H9 (cell line): ENCODE results near the gene HERC3. TPM values are rescaled to one million over a fixed set of nuclear protein-coding genes. Genes with fewer than 3 reads are reported as not detected.

ENCODE experiments used
- DNase-seq: peaks from one replicate; pipeline ENCODE4 v3.0.0-alpha.2; 2017
- H2AFZ ChIP-seq: one replicate; pipeline ENCODE4 v1.6.1; 2013; ENCODE audit warnings: mild to moderate bottlenecking, low read length, control low read depth, moderate library complexity
- H2AK5ac ChIP-seq: 2 replicates; pipeline ENCODE4 v1.6.1; 2013; ENCODE audit warnings: low read length, control low read depth, mixed read lengths; ENCODE audit not compliant: insufficient read length
- H2BK120ac ChIP-seq: one replicate; pipeline ENCODE4 v1.6.1; 2013; ENCODE audit warnings: low read depth, mild to moderate bottlenecking, low read length, control low read depth, inconsistent platforms; ENCODE audit not compliant: poor library complexity, severe bottlenecking
- H2BK12ac ChIP-seq: 2 replicates; pipeline ENCODE4 v1.6.1; 2013; ENCODE audit warnings: low read length, control low read depth, mixed read lengths, low read depth; ENCODE audit not compliant: insufficient read length
- H2BK15ac ChIP-seq: 2 replicates; pipeline ENCODE4 v1.6.1; 2013; ENCODE audit warnings: low read depth, low read length, control low read depth
- H2BK20ac ChIP-seq: one replicate; pipeline ENCODE4 v1.6.1; 2013; ENCODE audit warnings: low read depth, mild to moderate bottlenecking, low read length, control low read depth, inconsistent platforms; ENCODE audit not compliant: poor library complexity, severe bottlenecking
- H2BK5ac ChIP-seq: 2 replicates; pipeline ENCODE4 v1.6.1; 2013; ENCODE audit warnings: low read length, control low read depth, mixed read lengths; ENCODE audit not compliant: insufficient read length
- H3K14ac ChIP-seq: 2 replicates; pipeline ENCODE4 v1.6.1; 2013; ENCODE audit warnings: low read length, control low read depth; ENCODE audit not compliant: insufficient read depth
- H3K18ac ChIP-seq: 2 replicates; pipeline ENCODE4 v1.6.1; 2013; ENCODE audit warnings: low read depth, mild to moderate bottlenecking, mixed read lengths, low read length, control low read depth; ENCODE audit not compliant: insufficient read length
- H3K23ac ChIP-seq: 2 replicates; pipeline ENCODE4 v1.6.1; 2013; ENCODE audit warnings: low read length, control low read depth, mixed read lengths, low read depth; ENCODE audit not compliant: insufficient read length
- H3K23me2 ChIP-seq: 2 replicates; pipeline ENCODE4 v1.6.1; 2013; ENCODE audit warnings: low read depth, mild to moderate bottlenecking, mixed read lengths, low read length, control low read depth; ENCODE audit not compliant: insufficient read length, poor library complexity, severe bottlenecking
- H3K27ac ChIP-seq: 2 replicates; pipeline ENCODE4 v1.5.1; 2013; ENCODE audit warnings: low read length, control low read depth, mixed read lengths, low read depth; ENCODE audit not compliant: insufficient read length
- H3K27me3 ChIP-seq: 2 replicates; pipeline ENCODE4 v1.6.1; 2013; ENCODE audit warnings: low read length, control low read depth, inconsistent platforms; ENCODE audit not compliant: insufficient read depth
- H3K4ac ChIP-seq: 2 replicates; pipeline ENCODE4 v1.6.1; 2013; ENCODE audit warnings: low read depth, mild to moderate bottlenecking, control low read depth, inconsistent platforms, low read length, moderate library complexity
- H3K4me1 ChIP-seq: 2 replicates; pipeline ENCODE4 v1.6.1; 2013; ENCODE audit warnings: low read length, control low read depth, inconsistent platforms; ENCODE audit not compliant: insufficient read depth
- H3K4me2 ChIP-seq: 2 replicates; pipeline ENCODE4 v1.6.1; 2013; ENCODE audit warnings: low read length, control low read depth, mixed read lengths; ENCODE audit not compliant: insufficient read length, insufficient read depth
- H3K56ac ChIP-seq: 2 replicates; pipeline ENCODE4 v1.6.1; 2013; ENCODE audit warnings: low read depth, mild to moderate bottlenecking, mixed read lengths, low read length, control low read depth; ENCODE audit not compliant: insufficient read length
- H3K79me1 ChIP-seq: 2 replicates; pipeline ENCODE4 v1.6.1; 2013; ENCODE audit warnings: low read depth, mild to moderate bottlenecking, moderate library complexity, low read length, control low read depth, inconsistent platforms; ENCODE audit not compliant: insufficient read depth, poor library complexity, severe bottlenecking
- H3K79me2 ChIP-seq: 2 replicates; pipeline ENCODE4 v1.6.1; 2013; ENCODE audit warnings: low read length, control low read depth, inconsistent platforms; ENCODE audit not compliant: insufficient read depth
- H3K9ac ChIP-seq: 2 replicates; pipeline ENCODE4 v1.6.1; 2013; ENCODE audit warnings: low read length, control low read depth, mixed read lengths; ENCODE audit not compliant: insufficient read length; ENCODE audit errors: extremely low read depth
- H3K9me3 ChIP-seq: one replicate; pipeline ENCODE4 v1.6.1; 2013; ENCODE audit warnings: low read depth, low read length, inconsistent platforms; ENCODE audit not compliant: control insufficient read depth
- H3T11ph ChIP-seq: one replicate; pipeline ENCODE4 v1.6.1; 2013; ENCODE audit warnings: mild to moderate bottlenecking, low read length, control low read depth, inconsistent platforms
- H4K20me1 ChIP-seq: one replicate; pipeline ENCODE4 v1.6.1; 2013; ENCODE audit not compliant: control insufficient read depth, insufficient read length, insufficient read depth
- H4K5ac ChIP-seq: 2 replicates; pipeline ENCODE4 v1.6.1; 2013; ENCODE audit warnings: low read depth, mild to moderate bottlenecking, mixed read lengths, low read length, control low read depth; ENCODE audit not compliant: insufficient read length
- H4K8ac ChIP-seq: replicated peaks from 2 replicates; pipeline ENCODE4 v1.6.1; 2013; ENCODE audit warnings: low read length, control low read depth, mixed read lengths, low read depth; ENCODE audit not compliant: insufficient read length
- H4K91ac ChIP-seq: 2 replicates; pipeline ENCODE4 v1.6.1; 2013; ENCODE audit warnings: low read depth, mild to moderate bottlenecking, moderate library complexity, mixed read lengths, low read length, control low read depth; ENCODE audit not compliant: insufficient read length
- H3K27ac Mint-ChIP-seq, 3 experiments: 2 replicates in 2 of 3; 3 replicates in 1 of 3; pipeline ENCODE4 v1.8.0; 2020 to 2021; ENCODE audit warnings: mixed read lengths in 3 of 3, mild to moderate bottlenecking in 1 of 3, moderate library complexity in 1 of 3
- H3K27me3 Mint-ChIP-seq: 2 replicates; pipeline ENCODE4 v1.8.0; 2021; ENCODE audit warnings: low read depth, mild to moderate bottlenecking, moderate library complexity, mixed read lengths
- H3K36me3 Mint-ChIP-seq, 3 experiments: 2 replicates in 2 of 3; 3 replicates in 1 of 3; pipeline ENCODE4 v1.8.0; 2020 to 2021; ENCODE audit warnings: low read depth in 3 of 3, mixed read lengths in 3 of 3; ENCODE audit not compliant: insufficient read depth in 1 of 3
- H3K4me1 Mint-ChIP-seq, 2 experiments: 2 replicates each; pipeline ENCODE4 v1.8.0; 2020; ENCODE audit warnings: mixed read lengths in 2 of 2
- H3K4me3 Mint-ChIP-seq, 2 experiments: 2 replicates in 1 of 2; 3 replicates in 1 of 2; pipeline ENCODE4 v1.8.0; 2020 to 2021; ENCODE audit warnings: mild to moderate bottlenecking in 2 of 2, mixed read lengths in 2 of 2, moderate library complexity in 1 of 2
- H3K9me3 Mint-ChIP-seq, 2 experiments: 2 replicates in 1 of 2; 3 replicates in 1 of 2; pipeline ENCODE4 v1.8.0; 2020; ENCODE audit warnings: mild to moderate bottlenecking in 2 of 2, mixed read lengths in 2 of 2, moderate library complexity in 1 of 2
- WGBS: extraction: QIAGEN DNeasy Blood & Tissue Kit; methylation state at CpG from one replicate; pipeline ENCODE4 v1.1.7; 2013; ENCODE audit warnings: missing lambda C conversion rate, low lambda C conversion rate, mixed read lengths; ENCODE audit not compliant: insufficient read length; ENCODE audit errors: extremely low coverage; 5-methylcytosine and 5-hydroxymethylcytosine counted together
- total RNA-seq: library from RNA; stranded (reverse); gene quantifications from 2 replicates; pipeline ENCODE4 v1.2.1, GENCODE V29; 2021
- TF ChIP-seq, protein P1 (sequence below): fragments of 200-600 bp; sonication (generic); conservative IDR thresholded peaks from 3 replicates; pipeline ENCODE4 v1.8.0; 2021; ENCODE audit warnings: antibody characterized with exemption, mild to moderate bottlenecking

HERC3 gene
- total RNA-seq, 1 experiment from 2014 or later, result 2.9 TPM

DNA sequence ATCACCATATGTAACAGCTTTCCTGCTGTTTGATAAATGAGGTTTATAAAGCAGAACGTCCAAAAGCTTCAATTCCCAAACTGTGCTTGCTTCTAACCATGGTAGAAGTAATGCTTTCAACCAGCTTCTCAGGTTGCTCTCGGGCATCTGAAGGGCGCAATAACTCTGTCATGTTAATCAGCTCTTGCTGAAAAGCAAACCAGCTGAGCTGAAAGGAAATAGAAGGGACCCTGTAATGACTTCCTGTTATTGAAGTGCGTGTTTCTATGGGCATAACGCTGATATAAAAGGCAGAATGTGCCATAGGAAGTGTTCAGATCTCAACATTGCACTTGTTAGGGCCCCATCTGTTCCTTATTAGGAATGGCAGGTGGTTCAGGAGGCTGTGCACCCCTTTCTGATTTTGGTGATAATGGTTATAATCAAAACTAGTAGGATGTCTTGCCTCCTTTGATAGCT lies 21.2 kb downstream of the HERC3 start:
- H3K27ac ChIP-seq, result no peak overlapping the region
- H3K9me3 ChIP-seq, result no peaks in the 10 kb centered on the region
- H2BK12ac ChIP-seq, result no peak overlapping the region
- H2AFZ ChIP-seq, result no peak overlapping the region
- no peak overlapping the region for H2BK20ac ChIP-seq
- H3K27me3 ChIP-seq, result no peaks in the 10 kb centered on the region
- H2AK5ac ChIP-seq, result no peak overlapping the region
- H3K9ac ChIP-seq, result no peak overlapping the region
- H2BK5ac ChIP-seq, result no peak overlapping the region
- no peak overlapping the region for H3K23ac ChIP-seq
- no peak overlapping the region for H3K14ac ChIP-seq
- WGBS, result no CpG with 5 or more reads among the region's 5 CpGs
- DNase-seq, result no peak
- H2BK120ac ChIP-seq, result no peak overlapping the region
- no peak overlapping the region for H3K4me3 Mint-ChIP-seq
- no peaks in the 10 kb centered on the region for H3K23me2 ChIP-seq
- peaks cover 13 to 16% of the 10 kb centered on the region in 2 experiments for H3K4me1 Mint-ChIP-seq
- no peaks in the 10 kb centered on the region for H3K9me3 Mint-ChIP-seq
- H3K4me1 ChIP-seq, result peaks cover 4% of the 10 kb centered on the region
- H3K36me3 Mint-ChIP-seq, result peaks cover 0 to 4% (median 0%) of the 10 kb centered on the region in 3 experiments; a peak in 2 of 7 replicates
- TF ChIP-seq, protein P1, sequence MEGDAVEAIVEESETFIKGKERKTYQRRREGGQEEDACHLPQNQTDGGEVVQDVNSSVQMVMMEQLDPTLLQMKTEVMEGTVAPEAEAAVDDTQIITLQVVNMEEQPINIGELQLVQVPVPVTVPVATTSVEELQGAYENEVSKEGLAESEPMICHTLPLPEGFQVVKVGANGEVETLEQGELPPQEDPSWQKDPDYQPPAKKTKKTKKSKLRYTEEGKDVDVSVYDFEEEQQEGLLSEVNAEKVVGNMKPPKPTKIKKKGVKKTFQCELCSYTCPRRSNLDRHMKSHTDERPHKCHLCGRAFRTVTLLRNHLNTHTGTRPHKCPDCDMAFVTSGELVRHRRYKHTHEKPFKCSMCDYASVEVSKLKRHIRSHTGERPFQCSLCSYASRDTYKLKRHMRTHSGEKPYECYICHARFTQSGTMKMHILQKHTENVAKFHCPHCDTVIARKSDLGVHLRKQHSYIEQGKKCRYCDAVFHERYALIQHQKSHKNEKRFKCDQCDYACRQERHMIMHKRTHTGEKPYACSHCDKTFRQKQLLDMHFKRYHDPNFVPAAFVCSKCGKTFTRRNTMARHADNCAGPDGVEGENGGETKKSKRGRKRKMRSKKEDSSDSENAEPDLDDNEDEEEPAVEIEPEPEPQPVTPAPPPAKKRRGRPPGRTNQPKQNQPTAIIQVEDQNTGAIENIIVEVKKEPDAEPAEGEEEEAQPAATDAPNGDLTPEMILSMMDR, result no peak
- H3K4me2 ChIP-seq, result peak overlapping the region; percentile 8
- H3K27ac Mint-ChIP-seq, result peak overlapping the region in 1 of 3 experiments; percentile 68; a peak in 1 of 7 replicates
- H3K79me2 ChIP-seq, result no peaks in the 10 kb centered on the region
- H3T11ph ChIP-seq, result no peak overlapping the region
- no peak overlapping the region for H4K5ac ChIP-seq
- no peak overlapping the region for H3K4ac ChIP-seq
- H3K56ac ChIP-seq, result no peak overlapping the region
- 0 out of 2 replicates have a peak overlapping the region, but pooled peaks have one; percentile 37 for H2BK15ac ChIP-seq
- no peak overlapping the region for H4K91ac ChIP-seq
- H4K8ac ChIP-seq, result no peak overlapping the region
- H3K79me1 ChIP-seq, result no peaks in the 10 kb centered on the region
- H3K27me3 Mint-ChIP-seq, result no peaks in the 10 kb centered on the region
- no peak overlapping the region for H3K18ac ChIP-seq
- H4K20me1 ChIP-seq, result no peaks in the 10 kb centered on the region
